Mammary epithelial cell (primary cell): ENCODE measurements around the gene EIF4ENIF1.

Experiments used
- EZH2 ChIP-seq: IDR thresholded peaks from 2 replicates; pipeline ENCODE4 v1.6.1; 2012; ENCODE audit warnings: low read length, inconsistent platforms, borderline replicate concordance
- TF ChIP-seq, protein P1 (sequence below), 2 donors: IDR thresholded peaks in 1 of 2; conservative IDR thresholded peaks in 1 of 2; 2 replicates each; pipeline ENCODE4 v1.5.1; 2011 to 2012; ENCODE audit warnings: inconsistent platforms in 2 of 2, low read length in 2 of 2, mild to moderate bottlenecking in 2 of 2, control low read depth in 1 of 2, low read depth in 1 of 2; ENCODE audit not compliant: insufficient read depth in 1 of 2; ENCODE audit errors: extremely low read depth in 1 of 2

DNA sequence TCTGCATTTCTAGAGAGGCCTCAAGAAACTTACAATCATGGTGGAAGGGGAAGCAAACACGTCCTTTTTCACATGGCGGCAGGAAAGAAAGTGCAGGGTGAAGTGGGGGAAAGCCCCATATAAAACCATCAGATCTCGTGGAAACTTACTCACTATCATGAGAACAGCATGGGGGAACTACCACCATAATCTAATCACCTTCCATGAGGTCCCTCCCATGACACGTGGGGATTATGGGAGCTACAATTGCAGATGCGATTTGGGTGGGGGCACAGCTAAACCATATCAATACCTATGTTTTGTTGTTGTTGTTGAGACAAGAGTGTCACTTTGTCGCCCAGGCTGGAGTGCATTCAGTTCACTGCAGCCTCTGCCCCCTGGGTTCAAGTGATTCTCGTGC lies 36.6 kb upstream of the EIF4ENIF1 start:
- TF ChIP-seq, protein P1, sequence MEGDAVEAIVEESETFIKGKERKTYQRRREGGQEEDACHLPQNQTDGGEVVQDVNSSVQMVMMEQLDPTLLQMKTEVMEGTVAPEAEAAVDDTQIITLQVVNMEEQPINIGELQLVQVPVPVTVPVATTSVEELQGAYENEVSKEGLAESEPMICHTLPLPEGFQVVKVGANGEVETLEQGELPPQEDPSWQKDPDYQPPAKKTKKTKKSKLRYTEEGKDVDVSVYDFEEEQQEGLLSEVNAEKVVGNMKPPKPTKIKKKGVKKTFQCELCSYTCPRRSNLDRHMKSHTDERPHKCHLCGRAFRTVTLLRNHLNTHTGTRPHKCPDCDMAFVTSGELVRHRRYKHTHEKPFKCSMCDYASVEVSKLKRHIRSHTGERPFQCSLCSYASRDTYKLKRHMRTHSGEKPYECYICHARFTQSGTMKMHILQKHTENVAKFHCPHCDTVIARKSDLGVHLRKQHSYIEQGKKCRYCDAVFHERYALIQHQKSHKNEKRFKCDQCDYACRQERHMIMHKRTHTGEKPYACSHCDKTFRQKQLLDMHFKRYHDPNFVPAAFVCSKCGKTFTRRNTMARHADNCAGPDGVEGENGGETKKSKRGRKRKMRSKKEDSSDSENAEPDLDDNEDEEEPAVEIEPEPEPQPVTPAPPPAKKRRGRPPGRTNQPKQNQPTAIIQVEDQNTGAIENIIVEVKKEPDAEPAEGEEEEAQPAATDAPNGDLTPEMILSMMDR (conservative IDR thresholded peaks at IDR 0.05 in 1 of 2, IDR thresholded peaks at IDR 0.05 in 1 of 2; ENCODE audit: extremely low read depth in 1 of 2, insufficient read depth in 1 of 2, low read depth in 1 of 2, low read length in 2 of 2): no peak
- TF ChIP-seq EZH2: no peak
